ENCODE results near the gene IDI1. TPM values are rescaled to one million over a fixed set of nuclear protein-coding genes. Genes with fewer than 3 reads are reported as not detected.
A peak's percentile ranks its signal among the peaks of the same experiment; 100 is the strongest.

The IDI1 gene
- total and polyA plus RNA-seq, 2 of the 13 experiments (the other 11 are each of a cell fraction or from before 2014, with no cell fraction given) = 44.4 to 145 TPM

DNA sequence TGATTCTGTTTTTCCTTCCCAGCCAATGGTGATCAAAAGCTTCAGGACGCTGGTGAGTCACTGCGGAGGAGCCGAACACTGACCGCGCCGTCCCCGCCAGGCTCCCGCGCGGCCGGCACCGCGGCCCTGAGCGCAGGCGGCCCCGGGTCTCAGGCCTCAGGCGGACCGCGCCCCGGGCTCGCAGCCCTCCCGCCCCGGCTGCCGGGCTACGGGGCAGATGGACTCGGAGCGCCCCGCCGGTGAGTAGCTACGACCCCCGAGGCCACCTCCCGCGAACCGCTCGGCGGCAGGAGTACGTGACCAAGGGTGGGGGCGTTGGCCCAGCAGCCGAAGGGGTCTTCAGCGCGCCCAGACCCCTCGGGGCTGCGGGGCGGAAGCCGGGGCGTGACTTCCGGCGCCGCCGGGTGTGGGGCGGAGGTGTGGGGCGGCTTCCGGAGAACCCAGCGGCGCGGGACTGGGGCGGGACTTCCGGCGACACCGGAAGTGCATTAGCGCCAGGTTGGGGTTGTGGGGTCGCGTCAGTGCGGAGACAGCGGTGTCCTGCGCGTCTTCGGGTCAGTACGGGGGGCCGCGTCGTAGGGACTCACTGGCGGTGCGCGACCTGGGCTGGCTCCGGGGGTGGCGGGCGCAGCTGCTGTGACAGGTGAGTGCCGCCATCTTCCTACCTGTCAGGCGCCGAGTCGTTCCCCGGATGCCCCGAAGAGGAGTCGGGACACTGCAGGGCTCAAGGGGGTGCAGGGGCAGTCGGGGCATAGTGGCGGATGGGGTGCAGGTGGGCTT is 7.6 kb upstream of the IDI1 start, which contains the start of gene WDR37 (continued):
- TF ChIP-seq, protein P1, sequence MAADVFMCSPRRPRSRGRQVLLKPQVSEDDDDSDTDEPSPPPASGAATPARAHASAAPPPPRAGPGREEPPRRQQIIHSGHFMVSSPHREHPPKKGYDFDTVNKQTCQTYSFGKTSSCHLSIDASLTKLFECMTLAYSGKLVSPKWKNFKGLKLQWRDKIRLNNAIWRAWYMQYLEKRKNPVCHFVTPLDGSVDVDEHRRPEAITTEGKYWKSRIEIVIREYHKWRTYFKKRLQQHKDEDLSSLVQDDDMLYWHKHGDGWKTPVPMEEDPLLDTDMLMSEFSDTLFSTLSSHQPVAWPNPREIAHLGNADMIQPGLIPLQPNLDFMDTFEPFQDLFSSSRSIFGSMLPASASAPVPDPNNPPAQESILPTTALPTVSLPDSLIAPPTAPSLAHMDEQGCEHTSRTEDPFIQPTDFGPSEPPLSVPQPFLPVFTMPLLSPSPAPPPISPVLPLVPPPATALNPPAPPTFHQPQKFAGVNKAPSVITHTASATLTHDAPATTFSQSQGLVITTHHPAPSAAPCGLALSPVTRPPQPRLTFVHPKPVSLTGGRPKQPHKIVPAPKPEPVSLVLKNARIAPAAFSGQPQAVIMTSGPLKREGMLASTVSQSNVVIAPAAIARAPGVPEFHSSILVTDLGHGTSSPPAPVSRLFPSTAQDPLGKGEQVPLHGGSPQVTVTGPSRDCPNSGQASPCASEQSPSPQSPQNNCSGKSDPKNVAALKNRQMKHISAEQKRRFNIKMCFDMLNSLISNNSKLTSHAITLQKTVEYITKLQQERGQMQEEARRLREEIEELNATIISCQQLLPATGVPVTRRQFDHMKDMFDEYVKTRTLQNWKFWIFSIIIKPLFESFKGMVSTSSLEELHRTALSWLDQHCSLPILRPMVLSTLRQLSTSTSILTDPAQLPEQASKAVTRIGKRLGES (CRISPR knock-in tag; IDR thresholded peaks at IDR 0.05; ENCODE audit: borderline replicate concordance) = no peak
- TF ChIP-seq ZNF781 (CRISPR knock-in tag; IDR thresholded peaks at IDR 0.05; ENCODE audit: borderline replicate concordance, not compliant biosample characterization) = no peak
- no peak for TF ChIP-seq MTF2 (CRISPR knock-in tag; IDR thresholded peaks at IDR 0.05; ENCODE audit: borderline replicate concordance)
- TF ChIP-seq ZNF7 (CRISPR knock-in tag; IDR thresholded peaks at IDR 0.05) = no peak
- TF ChIP-seq HIVEP1 (CRISPR knock-in tag; IDR thresholded peaks at IDR 0.05) = no peak
- peak; percentile 77; the same call in 1 of the 2 replicates for TF ChIP-seq NRL (CRISPR knock-in tag; IDR thresholded peaks at IDR 0.05; ENCODE audit: borderline replicate concordance)
- TF ChIP-seq DMAP1 (CRISPR knock-in tag; IDR thresholded peaks at IDR 0.05) = peak; percentile 86
- no peak for TF ChIP-seq MAFK (conservative IDR thresholded peaks at IDR 0.05 in 1 of 2, IDR thresholded peaks at IDR 0.05 in 1 of 2; ENCODE audit: low read length in 2 of 2)
- peak; percentile 67; the same call in 1 of the 2 replicates for TF ChIP-seq HOXA9 (CRISPR knock-in tag; IDR thresholded peaks at IDR 0.05; ENCODE audit: borderline replicate concordance)
- TF ChIP-seq ZNF335 (CRISPR knock-in tag; IDR thresholded peaks at IDR 0.05) = no peak
- TF ChIP-seq, protein P2, sequence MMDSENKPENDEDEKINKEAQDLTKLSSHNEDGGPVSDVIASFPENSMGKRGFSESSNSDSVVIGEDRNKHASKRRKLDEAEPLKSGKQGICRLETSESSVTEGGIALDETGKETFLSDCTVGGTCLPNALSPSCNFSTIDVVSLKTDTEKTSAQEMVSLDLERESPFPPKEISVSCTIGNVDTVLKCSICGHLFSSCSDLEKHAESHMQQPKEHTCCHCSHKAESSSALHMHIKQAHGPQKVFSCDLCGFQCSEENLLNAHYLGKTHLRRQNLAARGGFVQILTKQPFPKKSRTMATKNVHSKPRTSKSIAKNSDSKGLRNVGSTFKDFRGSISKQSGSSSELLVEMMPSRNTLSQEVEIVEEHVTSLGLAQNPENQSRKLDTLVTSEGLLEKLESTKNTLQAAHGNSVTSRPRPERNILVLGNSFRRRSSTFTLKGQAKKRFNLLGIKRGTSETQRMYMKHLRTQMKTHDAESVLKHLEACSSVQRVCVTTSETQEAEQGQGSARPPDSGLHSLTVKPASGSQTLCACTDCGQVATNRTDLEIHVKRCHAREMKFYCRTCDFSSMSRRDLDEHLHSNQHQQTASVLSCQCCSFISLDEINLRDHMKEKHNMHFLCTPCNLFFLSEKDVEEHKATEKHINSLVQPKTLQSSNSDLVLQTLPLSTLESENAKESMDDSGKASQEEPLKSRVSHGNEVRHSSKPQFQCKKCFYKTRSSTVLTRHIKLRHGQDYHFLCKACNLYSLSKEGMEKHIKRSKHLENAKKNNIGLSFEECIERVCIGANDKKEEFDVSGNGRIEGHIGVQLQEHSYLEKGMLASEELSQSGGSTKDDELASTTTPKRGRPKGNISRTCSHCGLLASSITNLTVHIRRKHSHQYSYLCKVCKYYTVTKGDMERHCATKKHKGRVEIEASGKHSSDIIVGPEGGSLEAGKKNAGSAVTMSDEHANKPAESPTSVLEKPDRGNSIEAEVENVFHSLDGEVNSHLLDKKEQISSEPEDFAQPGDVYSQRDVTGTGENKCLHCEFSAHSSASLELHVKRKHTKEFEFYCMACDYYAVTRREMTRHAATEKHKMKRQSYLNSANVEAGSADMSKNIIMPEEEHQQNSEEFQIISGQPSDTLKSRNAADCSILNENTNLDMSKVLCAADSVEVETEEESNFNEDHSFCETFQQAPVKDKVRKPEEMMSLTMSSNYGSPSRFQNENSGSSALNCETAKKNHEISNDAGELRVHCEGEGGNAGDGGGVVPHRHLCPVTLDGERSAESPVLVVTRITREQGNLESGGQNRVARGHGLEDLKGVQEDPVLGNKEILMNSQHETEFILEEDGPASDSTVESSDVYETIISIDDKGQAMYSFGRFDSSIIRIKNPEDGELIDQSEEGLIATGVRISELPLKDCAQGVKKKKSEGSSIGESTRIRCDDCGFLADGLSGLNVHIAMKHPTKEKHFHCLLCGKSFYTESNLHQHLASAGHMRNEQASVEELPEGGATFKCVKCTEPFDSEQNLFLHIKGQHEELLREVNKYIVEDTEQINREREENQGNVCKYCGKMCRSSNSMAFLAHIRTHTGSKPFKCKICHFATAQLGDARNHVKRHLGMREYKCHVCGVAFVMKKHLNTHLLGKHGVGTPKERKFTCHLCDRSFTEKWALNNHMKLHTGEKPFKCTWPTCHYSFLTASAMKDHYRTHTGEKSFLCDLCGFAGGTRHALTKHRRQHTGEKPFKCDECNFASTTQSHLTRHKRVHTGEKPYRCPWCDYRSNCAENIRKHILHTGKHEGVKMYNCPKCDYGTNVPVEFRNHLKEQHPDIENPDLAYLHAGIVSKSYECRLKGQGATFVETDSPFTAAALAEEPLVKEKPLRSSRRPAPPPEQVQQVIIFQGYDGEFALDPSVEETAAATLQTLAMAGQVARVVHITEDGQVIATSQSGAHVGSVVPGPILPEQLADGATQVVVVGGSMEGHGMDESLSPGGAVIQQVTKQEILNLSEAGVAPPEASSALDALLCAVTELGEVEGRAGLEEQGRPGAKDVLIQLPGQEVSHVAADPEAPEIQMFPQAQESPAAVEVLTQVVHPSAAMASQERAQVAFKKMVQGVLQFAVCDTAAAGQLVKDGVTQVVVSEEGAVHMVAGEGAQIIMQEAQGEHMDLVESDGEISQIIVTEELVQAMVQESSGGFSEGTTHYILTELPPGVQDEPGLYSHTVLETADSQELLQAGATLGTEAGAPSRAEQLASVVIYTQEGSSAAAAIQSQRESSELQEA (CRISPR knock-in tag; IDR thresholded peaks at IDR 0.05; ENCODE audit: not compliant biosample characterization) = peak; percentile 62
- peak; percentile 87 for TF ChIP-seq HES4 (CRISPR knock-in tag; IDR thresholded peaks at IDR 0.05; ENCODE audit: borderline replicate concordance)
- no peak for TF ChIP-seq MEIS1 (CRISPR knock-in tag; IDR thresholded peaks at IDR 0.05; ENCODE audit: borderline replicate concordance)
- TF ChIP-seq, protein P3, sequence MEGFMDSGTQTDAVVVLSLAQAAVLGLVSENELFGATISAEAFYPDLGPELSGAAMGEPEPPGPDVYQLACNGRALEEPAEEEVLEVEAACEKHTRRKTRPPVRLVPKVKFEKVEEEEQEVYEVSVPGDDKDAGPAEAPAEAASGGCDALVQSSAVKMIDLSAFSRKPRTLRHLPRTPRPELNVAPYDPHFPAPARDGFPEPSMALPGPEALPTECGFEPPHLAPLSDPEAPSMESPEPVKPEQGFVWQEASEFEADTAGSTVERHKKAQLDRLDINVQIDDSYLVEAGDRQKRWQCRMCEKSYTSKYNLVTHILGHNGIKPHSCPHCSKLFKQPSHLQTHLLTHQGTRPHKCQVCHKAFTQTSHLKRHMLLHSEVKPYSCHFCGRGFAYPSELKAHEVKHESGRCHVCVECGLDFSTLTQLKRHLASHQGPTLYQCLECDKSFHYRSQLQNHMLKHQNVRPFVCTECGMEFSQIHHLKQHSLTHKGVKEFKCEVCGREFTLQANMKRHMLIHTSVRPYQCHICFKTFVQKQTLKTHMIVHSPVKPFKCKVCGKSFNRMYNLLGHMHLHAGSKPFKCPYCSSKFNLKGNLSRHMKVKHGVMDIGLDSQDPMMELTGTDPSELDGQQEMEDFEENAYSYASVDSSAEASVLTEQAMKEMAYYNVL (CRISPR knock-in tag; IDR thresholded peaks at IDR 0.05; ENCODE audit: borderline replicate concordance) = no peak
